Ecto neural progenitor cell (in vitro differentiated cells): Measurements from ENCODE around the gene ZNF697.
"Not testable (repeated sequence)": the region's sequence is repeated elsewhere in the genome, so short reads cannot be mapped to it uniquely, and the experiment has no call there.

Source experiments
- DNase-seq: peaks from one replicate; pipeline ENCODE4 v3.0.0-alpha.2; 2018; ENCODE audit warnings: low spot score

The ZNF697 gene

GRCh38 chr1:119631086-119631432 lies 17.0 kb downstream of the ZNF697 start:
- no peak for DNase-seq

DNA sequence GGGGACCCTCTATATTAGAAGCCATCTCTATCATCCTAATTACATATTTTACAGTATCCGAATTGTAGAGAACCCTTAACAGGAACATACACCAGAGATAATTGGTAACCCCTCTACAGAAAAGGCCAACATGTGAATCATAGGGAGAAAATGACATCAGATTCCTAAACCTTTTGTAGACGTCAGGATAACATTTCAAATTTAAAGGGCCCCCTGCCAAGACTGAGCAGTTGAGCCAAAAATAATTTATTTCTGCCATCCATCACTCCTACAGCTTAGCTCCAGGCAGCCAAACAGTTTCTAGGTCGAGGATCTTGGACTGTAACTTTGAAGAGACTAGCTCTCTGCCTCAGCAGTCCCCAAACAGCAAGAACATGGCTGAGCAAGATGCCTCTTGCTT lies 21.2 kb downstream of the ZNF697 start:
- no peak for DNase-seq

DNA sequence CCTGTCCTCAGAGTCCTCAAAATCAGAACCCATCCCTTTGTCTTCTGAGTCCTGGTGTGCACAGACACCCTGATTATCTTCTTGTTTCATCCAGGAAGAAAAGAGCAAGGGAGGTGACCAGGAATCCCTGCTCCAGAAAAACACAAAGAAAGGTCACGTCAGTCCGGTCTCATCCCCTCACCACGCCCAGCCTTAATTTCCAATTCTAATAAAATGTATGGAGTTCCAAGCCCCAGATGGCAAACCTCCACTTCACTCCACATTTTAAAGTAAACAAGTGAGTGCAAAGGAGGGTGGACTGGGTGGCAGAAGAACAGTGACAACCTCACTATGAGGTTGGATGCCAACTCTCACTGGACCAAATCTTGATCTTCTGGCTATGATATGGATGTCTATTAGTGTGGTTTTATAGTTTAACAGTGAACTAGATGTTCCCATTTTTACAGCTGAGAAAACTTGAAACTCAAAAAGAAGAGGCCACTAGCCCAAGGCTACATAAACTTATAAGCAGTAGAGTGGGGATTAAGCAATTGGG lies 22.0 kb downstream of the ZNF697 start:
- DNase-seq, result no peak

GRCh38 chr1:119623678-119624077 lies 24.4 kb downstream of the ZNF697 start:
- DNase-seq, result peak; percentile 14

DNA sequence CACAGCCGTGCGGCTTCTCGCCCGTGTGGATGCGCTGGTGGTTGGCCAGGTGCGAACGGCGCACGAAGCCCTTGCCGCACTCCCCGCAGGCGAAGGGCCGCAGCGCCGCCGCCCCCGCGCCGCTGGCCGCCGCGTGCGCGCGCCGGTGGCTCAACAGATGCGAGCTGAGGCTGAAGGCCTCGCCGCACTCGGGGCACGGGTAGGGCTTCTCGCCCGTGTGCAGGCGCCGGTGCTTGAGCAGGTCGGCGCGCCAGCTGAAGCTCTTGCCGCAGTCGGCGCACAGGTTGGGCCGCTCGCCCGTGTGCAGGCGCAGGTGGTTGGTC lies 24.9 kb downstream of the ZNF697 start:
- no peak for DNase-seq

DNA sequence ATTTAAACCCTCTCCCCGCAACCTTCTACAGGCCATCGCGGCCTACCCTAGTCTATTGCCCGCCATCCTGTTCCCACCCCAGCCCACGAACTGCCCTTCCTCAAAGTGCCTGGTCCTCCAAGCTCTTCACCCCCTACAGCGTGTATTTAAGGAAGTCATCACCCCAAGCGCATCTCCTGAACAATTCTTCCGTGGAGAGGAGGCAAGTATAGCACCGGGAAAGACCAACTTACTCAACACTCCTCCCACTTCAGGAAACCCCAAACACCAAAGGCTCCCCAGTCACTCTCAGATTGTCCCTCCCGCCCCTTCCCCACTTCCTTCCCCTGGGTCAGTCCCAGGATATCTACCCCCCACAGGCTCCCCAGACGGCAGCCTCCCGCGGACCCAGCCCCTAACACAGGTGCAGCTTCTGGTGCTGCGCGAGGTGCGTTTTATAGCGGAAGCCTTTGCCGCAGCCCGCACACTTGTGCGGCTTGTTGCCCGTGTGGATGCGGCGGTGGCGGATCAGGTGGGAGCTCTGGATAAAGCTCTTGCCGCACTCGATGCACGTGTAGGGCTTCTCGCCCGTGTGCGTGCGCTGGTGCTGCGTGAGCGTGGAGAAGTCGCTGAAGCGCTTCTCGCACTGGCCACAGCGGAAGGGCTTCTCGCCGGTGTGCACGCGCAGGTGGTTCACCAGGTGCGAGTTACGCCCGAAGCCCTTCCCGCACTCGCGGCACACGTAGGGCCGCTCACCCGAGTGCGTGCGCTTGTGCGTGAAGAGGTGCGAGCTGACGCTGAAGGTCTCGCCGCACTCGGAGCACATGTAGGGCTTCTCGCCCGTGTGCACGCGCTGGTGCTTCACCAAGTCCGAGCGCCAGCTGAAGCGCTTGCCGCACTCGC lies 25.5 kb downstream of the ZNF697 start:
- peak; percentile 24 for DNase-seq

DNA sequence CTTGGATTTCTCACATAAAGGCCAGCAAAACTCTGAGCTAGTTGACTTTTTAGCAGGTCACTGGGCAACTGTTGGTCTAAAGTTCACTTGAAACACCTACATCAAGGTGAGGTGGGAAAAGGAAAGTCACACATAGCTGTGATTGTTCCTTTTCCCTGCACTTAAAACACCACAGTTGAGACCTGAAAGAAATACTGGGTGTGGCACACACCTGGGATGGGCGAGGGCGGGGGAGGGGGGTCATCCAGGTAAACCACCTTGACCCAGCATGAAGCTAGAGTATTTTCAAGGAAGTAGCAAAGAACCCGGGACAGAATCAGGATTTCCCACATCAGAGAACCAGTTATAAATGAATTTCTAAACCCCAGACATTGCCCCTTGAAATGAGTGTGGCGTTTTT lies 26.4 kb downstream of the ZNF697 start:
- DNase-seq, result no peak

DNA sequence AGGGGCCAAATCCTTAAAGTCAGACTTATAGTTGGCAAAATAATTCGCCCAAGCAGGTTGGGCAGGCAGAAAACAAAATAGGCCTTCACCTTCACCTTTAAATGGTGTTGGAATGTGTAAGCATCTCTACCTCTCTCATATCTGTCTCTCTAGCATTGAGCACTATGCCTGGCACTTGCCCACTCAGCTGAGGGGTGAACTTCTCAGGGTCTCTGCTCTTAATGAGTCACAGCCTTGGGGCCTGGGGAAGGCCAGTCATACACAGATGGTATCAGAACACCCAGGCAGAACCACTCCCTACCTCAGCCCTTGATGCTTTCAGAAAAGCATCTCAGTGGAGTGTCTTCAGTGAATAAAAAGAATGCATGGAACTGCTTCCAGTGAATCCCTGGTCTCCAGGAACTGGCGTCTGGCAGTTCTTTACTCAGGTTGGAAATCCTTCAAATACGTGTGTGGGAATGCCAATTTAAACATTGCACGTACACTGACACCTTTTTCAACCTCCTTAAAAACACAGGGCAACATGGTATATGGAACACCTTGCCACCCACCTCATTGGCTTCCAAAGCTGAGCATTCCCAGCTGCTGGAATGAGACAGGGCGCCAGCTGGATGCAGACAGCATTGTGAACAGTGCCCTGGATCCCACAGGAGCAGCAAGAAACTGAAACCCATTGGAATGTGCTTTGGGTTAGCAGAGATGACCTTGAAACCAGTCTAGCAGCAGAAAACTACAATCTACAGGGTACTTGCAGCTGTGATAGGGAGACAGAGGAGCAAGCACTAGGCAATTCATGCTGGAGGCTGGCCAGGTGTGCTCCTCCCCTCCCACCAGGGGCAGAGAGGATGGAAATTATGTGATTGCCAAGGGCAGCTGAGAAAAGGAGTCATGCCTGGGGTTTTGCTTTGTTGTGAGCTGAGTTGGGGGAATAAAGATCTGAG lies 30.0 kb downstream of the ZNF697 start:
- DNase-seq, result no peak

- DNase-seq, result not testable (repeated sequence)
Observed at GRCh38 chr1:119616748-119617147, 31.3 kb downstream of the ZNF697 start.

DNA sequence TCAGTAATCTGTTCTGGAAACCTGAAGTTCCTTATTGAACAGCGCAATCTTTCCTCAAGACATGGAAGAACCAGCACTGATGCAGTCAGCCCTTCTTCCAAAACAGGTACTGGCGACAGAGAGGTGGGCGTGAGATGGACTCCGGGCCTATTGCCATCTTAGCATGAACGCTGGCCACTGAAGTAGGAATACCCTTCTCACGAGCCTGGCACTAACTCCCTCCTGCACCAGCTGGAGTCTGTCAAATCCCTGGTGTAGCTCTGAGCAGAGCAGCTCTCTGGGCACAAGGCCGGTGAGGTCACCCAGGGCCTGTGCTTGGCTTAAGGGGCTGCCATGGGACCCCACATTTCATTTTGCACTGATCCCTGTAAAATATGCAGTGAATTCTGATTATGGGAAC lies 33.0 kb downstream of the ZNF697 start:
- DNase-seq, result not testable (repeated sequence)

DNA sequence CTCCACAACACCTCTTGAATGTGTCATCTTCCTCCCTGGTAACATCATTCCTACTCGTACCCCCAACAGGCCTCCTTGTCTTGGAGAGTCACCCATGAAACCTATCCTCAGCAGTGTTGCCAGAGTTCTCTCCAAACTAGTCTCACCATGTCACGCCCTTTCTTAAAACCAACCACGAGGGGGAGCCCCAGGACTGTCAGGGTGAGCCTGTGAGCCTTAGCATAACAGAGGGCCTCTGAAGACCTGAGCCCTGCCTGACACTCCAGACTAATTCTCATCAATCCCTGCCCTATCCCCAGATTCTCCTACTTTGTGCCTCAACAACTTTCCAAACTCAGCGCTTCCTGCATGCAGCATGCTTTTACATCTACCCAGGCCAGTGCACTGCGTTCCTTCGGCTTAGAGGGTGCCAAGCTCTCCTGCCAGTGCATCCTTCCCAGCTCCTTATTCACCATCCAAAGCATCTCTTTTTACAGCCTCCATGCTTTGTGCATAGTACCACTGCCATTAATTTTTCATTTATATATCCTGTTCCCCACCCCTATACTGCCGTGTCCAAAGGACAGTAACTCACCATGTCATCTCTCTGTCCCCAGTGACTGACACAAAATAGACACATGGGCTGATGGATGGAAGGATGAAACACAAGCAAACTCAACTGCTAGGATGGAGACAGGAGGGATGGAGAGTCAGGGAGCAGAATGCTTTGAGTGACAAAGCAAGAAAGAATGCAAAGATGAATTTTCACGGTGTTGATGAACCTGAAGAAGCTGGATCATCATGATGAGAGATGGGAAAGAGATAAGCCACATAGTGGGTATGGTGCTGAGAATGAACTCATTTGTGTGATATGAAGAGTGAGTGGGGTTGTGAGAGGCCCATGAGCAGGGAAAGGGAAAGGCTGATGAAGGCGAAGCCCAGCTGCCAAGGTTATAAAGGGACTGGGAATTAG lies 34.0 kb downstream of the ZNF697 start:
- peak; percentile 88 for DNase-seq

GRCh38 chr1:119611701-119612113 lies 36.4 kb downstream of the ZNF697 start:
- DNase-seq, result peak; percentile 85

GRCh38 chr1:119608816-119609215 lies 39.2 kb downstream of the ZNF697 start:
- not testable (repeated sequence) for DNase-seq

DNA sequence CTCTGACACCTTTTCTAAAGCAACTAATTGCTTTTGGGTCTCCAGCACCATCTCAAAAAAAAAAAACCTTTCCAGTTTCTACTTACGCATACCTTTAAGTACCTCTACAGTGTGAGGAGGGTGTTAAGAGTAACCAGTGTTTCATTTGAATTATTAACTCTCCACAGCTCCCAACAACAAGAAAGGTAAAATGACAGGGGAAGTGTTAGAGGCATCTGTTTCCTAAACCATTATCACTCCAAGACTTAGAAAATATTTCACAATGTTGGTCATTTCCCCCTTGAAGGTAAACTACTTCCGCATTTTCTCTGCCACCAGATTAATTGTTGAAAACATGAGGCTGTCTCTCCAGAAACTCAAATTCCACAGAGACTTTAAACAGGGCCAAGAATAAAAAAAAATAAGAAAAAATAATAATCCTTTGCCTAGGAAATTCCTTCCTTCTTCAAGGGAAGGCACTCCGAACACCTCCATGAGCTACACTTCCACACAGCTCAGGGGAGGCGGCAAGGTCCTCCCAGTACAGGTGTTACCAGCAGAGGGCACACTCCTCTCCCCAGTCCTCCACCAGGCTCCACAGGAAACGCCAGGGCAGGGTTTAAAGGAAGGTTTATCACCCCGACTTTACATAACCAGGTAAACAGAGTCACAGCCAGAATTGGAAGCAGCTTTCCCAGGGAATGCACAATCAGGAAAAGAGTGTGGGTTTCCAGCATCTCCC lies 40.8 kb downstream of the ZNF697 start:
- DNase-seq, result not testable (repeated sequence)

DNA sequence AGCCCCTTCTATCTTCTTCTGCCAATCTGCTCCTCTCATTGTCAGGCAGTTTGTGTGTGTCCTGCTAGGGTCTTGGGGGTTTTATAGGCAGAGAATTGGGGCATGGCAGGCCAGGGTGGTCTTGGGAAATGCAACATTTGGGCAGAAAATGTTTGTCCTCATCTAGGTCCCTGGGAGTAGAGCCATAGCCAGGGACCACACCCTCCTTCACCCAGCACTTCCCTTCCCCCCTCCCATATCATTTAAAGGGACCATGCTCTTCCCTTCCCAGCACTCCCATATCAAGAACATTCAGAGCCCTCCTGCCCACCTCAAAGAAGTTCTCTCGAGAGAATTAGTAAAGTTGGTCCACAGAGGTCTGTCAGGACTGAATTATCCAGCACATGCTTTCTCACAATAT lies 41.7 kb downstream of the ZNF697 start:
- no peak for DNase-seq

- no peak for DNase-seq
Observed at GRCh38 chr1:119605686-119606085, 42.4 kb downstream of the ZNF697 start.

GRCh38 chr1:119605080-119605479 lies 43.0 kb downstream of the ZNF697 start:
- not testable (repeated sequence) for DNase-seq

DNA sequence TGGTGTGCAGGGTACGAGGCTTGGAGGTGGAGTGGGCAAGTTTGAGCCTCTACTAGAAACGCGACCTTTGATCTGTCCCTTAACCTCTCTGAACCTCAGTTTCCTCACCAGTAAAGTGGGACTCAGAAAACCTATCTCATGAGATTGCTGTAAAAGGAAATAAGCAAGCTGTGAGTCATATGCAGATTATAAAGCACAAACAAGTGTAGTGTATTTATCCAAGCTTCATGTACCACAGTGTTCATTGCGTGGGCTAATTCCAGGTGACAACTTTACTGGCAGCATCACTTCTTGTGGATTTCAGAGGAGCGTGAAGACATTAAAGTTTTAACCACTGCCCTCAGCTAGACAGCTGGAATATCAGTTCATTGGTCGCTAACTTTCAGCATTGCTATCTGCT lies 44.4 kb downstream of the ZNF697 start:
- no peak for DNase-seq

DNA sequence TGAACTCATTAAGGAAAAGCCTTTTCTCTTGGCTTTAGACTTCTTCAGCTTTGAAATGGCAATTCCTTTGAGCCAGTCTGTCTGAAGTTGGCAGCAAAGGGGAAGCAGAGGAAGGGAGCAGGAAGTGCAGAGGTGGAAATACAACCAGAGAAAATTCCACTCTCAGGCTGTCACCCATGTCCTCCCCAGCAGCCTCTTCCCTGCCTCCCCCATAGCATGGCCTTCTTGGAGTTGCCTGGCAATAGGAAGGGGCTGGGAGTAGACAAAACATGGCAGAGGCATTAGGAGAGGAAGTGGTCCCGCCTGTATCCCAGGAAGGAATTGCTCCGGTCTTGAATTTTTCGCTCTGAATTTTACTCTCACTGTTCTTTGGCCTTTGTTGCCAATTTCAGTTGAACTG lies 44.8 kb downstream of the ZNF697 start:
- DNase-seq, result not testable (repeated sequence)

DNA sequence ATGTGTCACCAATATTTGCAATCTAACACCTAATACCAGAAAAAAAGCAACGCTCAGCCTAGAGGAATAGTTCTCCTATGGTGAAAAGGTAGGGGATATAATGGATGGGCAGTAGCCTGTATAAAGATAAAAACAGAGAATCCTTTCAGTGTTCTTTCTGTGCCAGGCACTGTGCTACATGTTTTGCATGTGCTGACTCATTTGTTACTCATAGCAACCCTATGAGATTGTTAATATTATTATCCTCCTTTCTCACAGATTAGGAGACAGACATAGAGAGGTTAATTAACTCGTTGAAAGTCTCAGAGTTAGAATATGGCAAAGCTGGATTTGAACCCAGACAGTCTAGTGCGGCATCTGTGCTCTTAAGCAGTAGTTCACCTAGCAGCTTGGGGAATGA lies 45.3 kb downstream of the ZNF697 start:
- DNase-seq, result not testable (repeated sequence)

- no peak for DNase-seq
Observed at GRCh38 chr1:119602169-119602568, 45.9 kb downstream of the ZNF697 start.
